GM12878 (cell line): ENCODE data around the gene ACE. TPM values are rescaled to one million over a fixed set of nuclear protein-coding genes. Genes with fewer than 3 reads are reported as not detected.
A peak's percentile ranks its signal among the peaks of the same experiment; 100 is the strongest.

Experiments used
- BACH1 ChIP-seq: fragments of 450-650 bp; IDR thresholded peaks from 2 replicates; pipeline ENCODE4 v1.6.1; 2017; ENCODE audit warnings: mild to moderate bottlenecking, borderline replicate concordance
- CEBPB ChIP-seq, 2 experiments: fragments of 150-350 bp in 1 of 2; IDR thresholded peaks; 2 replicates each; pipeline ENCODE4 v1.6.1; 2012 to 2014; ENCODE audit warnings: low read depth in 2 of 2, low read length in 2 of 2, borderline replicate concordance in 1 of 2, inconsistent platforms in 1 of 2
- FOXM1 ChIP-seq: IDR thresholded peaks from 2 replicates; pipeline ENCODE4 v1.6.1; 2012; ENCODE audit warnings: low read depth, mild to moderate bottlenecking, inconsistent platforms, low read length, moderate library complexity
- LARP7 ChIP-seq: fragments of 450-650 bp; IDR thresholded peaks from 2 replicates; pipeline ENCODE4 v1.6.1; 2017; ENCODE audit warnings: mild to moderate bottlenecking
- MEF2B ChIP-seq: fragments of 450-650 bp; IDR thresholded peaks from 2 replicates; pipeline ENCODE4 v1.6.1; 2018; ENCODE audit warnings: mild to moderate bottlenecking, moderate library complexity; ENCODE audit not compliant: partially characterized antibody, poor library complexity, severe bottlenecking
- MLLT1 ChIP-seq: fragments of 450-650 bp; IDR thresholded peaks from 2 replicates; pipeline ENCODE4 v1.6.1; 2016; ENCODE audit warnings: mild to moderate bottlenecking
- PAX8 ChIP-seq: fragments of 450-650 bp; IDR thresholded peaks from 2 replicates; pipeline ENCODE4 v1.6.1; 2017; ENCODE audit warnings: mild to moderate bottlenecking, moderate library complexity
- RUNX3 ChIP-seq: IDR thresholded peaks from 2 replicates; pipeline ENCODE4 v1.6.1; 2012; ENCODE audit warnings: low read length, inconsistent platforms
- SMAD5 ChIP-seq: IDR thresholded peaks from 2 replicates; pipeline ENCODE4 v1.6.1; 2016; ENCODE audit warnings: antibody characterized with exemption, low read depth
- ZNF207 ChIP-seq: fragments of 450-650 bp; IDR thresholded peaks from 2 replicates; pipeline ENCODE4 v1.6.1; 2014; ENCODE audit warnings: antibody characterized with exemption, mild to moderate bottlenecking, borderline replicate concordance
- ZNF217 ChIP-seq: fragments of 450-650 bp; IDR thresholded peaks from 2 replicates; pipeline ENCODE4 v1.6.1; 2017; ENCODE audit warnings: antibody characterized with exemption, mild to moderate bottlenecking
- ZNF687 ChIP-seq: fragments of 450-650 bp; IDR thresholded peaks from 2 replicates; pipeline ENCODE4 v1.6.1; 2017; ENCODE audit warnings: mild to moderate bottlenecking, moderate library complexity
- polyA plus RNA-seq, 11 experiments: library from polyadenylated mRNA; depleted of rRNA in 4 of 11; unstranded in 6 of 11; stranded (reverse) in 5 of 11; fragments of >200 nt; fragmentation: Nextera tagmentation in 4 of 11; fragmentation: Illumina TruSeq in 1 of 11; extraction: Ambion mirVana in 4 of 11; extraction: Trizol in 1 of 11; gene quantifications; 1 replicate in 1 of 11; 2 replicates in 10 of 11; pipeline versions ENCODE4 v1.2.1 to v1.2.3, GENCODE V29; 2011 to 2016; ENCODE audit warnings: inconsistent platforms in 2 of 11, missing spikeins in 2 of 11, low read depth in 1 of 11
- total RNA-seq, 4 experiments: library from RNA; depleted of rRNA in 3 of 4; stranded (reverse); fragments of >200 nt in 3 of 4; fragmentation: Illumina TruSeq in 1 of 4; extraction: Trizol in 1 of 4; gene quantifications; 2 replicates each; pipeline versions ENCODE4 v1.2.1 to v1.2.3, GENCODE V29; 2013 to 2021
- TF ChIP-seq, protein P1 (sequence below): IDR thresholded peaks from 2 replicates; pipeline ENCODE4 v1.6.1; 2012; ENCODE audit warnings: improper control_type of control experiment, low read depth, low read length; ENCODE audit not compliant: insufficient replicate concordance
- TF ChIP-seq, protein P2 (sequence below): fragments of 450-650 bp; IDR thresholded peaks from 2 replicates; pipeline ENCODE4 v1.6.1; 2017; ENCODE audit warnings: mild to moderate bottlenecking
- TF ChIP-seq, protein P3 (sequence below): IDR thresholded peaks from 2 replicates; pipeline ENCODE4 v1.6.1; 2012; ENCODE audit warnings: low read length, inconsistent platforms

ACE gene
- total and polyA plus RNA-seq, 10 of the 15 experiments (the other 5 are each of a cell fraction or from before 2014, with no cell fraction given): 0.46 TPM; not detected in 9

DNA sequence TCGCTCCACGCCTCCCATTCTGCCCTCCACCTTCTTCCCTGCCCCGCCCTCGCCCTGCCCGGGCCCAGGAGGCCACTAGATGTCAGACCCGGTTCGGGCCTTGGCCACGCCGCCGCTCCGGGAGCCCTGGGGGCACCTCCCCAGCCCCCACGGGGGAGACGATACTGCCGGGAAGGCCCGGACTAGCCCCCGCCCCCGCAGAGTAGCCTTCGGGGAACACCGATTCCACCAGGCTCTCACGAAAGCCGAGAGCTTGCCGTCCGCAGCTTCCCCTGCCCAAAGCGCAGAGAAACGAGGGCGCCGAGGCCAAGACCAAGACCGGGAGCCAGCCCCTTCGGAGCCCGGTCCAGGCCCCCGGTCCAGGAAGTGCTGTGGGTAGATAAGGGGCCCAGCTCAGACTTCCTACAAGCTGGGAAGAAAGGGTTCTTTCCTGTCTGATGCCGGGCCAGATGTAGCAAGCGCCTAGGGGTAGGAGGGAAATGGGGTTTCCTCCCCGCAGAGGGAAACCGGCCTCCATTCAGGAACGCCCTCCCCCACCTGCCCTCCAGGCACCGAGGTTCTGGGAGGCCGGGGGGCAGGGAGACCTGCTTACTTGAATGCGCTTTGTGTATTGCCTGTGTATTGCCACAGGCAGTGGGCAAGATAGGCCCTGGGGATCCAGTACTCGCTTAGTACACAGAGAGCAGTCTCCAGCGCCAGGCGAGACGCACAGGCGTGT is 29.9 kb upstream of the ACE start (continued):
- TF ChIP-seq, protein P1, sequence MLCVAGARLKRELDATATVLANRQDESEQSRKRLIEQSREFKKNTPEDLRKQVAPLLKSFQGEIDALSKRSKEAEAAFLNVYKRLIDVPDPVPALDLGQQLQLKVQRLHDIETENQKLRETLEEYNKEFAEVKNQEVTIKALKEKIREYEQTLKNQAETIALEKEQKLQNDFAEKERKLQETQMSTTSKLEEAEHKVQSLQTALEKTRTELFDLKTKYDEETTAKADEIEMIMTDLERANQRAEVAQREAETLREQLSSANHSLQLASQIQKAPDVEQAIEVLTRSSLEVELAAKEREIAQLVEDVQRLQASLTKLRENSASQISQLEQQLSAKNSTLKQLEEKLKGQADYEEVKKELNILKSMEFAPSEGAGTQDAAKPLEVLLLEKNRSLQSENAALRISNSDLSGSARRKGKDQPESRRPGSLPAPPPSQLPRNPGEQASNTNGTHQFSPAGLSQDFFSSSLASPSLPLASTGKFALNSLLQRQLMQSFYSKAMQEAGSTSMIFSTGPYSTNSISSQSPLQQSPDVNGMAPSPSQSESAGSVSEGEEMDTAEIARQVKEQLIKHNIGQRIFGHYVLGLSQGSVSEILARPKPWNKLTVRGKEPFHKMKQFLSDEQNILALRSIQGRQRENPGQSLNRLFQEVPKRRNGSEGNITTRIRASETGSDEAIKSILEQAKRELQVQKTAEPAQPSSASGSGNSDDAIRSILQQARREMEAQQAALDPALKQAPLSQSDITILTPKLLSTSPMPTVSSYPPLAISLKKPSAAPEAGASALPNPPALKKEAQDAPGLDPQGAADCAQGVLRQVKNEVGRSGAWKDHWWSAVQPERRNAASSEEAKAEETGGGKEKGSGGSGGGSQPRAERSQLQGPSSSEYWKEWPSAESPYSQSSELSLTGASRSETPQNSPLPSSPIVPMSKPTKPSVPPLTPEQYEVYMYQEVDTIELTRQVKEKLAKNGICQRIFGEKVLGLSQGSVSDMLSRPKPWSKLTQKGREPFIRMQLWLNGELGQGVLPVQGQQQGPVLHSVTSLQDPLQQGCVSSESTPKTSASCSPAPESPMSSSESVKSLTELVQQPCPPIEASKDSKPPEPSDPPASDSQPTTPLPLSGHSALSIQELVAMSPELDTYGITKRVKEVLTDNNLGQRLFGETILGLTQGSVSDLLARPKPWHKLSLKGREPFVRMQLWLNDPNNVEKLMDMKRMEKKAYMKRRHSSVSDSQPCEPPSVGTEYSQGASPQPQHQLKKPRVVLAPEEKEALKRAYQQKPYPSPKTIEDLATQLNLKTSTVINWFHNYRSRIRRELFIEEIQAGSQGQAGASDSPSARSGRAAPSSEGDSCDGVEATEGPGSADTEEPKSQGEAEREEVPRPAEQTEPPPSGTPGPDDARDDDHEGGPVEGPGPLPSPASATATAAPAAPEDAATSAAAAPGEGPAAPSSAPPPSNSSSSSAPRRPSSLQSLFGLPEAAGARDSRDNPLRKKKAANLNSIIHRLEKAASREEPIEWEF: no peak
- no peak for TF ChIP-seq FOXM1
- TF ChIP-seq BACH1: no peak
- no peak for TF ChIP-seq ZNF687
- peak; percentile 29 for TF ChIP-seq MEF2B
- TF ChIP-seq PAX8: no peak
- TF ChIP-seq MLLT1: 0 out of 2 replicates have a peak, but pooled peaks have one; percentile 37
- no peak for TF ChIP-seq ZNF207
- TF ChIP-seq CEBPB (IDR thresholded peaks at IDR 0.05; ENCODE audit: borderline replicate concordance in 1 of 2, low read depth in 2 of 2, low read length in 2 of 2): no peak
- TF ChIP-seq ZNF217: no peak
- no peak for TF ChIP-seq SMAD5
- TF ChIP-seq, protein P2, sequence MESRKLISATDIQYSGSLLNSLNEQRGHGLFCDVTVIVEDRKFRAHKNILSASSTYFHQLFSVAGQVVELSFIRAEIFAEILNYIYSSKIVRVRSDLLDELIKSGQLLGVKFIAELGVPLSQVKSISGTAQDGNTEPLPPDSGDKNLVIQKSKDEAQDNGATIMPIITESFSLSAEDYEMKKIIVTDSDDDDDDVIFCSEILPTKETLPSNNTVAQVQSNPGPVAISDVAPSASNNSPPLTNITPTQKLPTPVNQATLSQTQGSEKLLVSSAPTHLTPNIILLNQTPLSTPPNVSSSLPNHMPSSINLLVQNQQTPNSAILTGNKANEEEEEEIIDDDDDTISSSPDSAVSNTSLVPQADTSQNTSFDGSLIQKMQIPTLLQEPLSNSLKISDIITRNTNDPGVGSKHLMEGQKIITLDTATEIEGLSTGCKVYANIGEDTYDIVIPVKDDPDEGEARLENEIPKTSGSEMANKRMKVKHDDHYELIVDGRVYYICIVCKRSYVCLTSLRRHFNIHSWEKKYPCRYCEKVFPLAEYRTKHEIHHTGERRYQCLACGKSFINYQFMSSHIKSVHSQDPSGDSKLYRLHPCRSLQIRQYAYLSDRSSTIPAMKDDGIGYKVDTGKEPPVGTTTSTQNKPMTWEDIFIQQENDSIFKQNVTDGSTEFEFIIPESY: no peak; the same call in 1 of the 2 replicates
- no peak for TF ChIP-seq RUNX3
- no peak for TF ChIP-seq LARP7
- TF ChIP-seq, protein P3, sequence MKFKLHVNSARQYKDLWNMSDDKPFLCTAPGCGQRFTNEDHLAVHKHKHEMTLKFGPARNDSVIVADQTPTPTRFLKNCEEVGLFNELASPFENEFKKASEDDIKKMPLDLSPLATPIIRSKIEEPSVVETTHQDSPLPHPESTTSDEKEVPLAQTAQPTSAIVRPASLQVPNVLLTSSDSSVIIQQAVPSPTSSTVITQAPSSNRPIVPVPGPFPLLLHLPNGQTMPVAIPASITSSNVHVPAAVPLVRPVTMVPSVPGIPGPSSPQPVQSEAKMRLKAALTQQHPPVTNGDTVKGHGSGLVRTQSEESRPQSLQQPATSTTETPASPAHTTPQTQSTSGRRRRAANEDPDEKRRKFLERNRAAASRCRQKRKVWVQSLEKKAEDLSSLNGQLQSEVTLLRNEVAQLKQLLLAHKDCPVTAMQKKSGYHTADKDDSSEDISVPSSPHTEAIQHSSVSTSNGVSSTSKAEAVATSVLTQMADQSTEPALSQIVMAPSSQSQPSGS: no peak
